ENCODE measurements around the gene STON1. TPM values are rescaled to one million over a fixed set of nuclear protein-coding genes. Genes with fewer than 3 reads are reported as not detected.

STON1 gene
- total RNA-seq, 1 donor from 2014 or later: 15.7 TPM

DNA sequence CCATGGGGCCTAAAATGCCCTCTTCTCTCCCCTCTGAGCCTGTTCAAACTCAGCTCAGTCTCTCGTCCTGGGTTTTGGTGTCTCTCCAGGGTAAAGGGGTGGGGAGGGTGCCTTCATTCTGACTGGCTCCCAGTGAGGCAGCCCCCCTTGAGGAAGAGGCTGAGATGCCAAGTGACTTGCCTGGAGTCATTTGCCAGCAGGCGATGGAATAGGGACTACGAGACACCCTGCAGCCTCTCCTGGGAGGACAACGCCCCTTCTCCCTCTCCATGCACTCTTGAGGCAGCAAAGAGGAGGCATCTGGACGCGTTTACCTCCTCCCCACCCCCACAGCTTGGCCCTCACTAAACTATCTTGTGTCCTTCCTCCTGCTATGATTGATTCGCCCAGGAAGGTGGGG lies 760 bp upstream of the STON1 start:
- no peak for DNase-seq (ENCODE audit: extremely low spot score, unreplicated experiment)
- Mint-ChIP-seq H3K36me3 (no peaks in the 10 kb centered on the region), H3K4me3 (peak overlapping the region; percentile 88), H3K27me3 (no peaks in the 10 kb centered on the region), H3K9me3 (no peaks in the 10 kb centered on the region), H3K4me1 (ENCODE audit: unreplicated experiment) (peaks cover 30% of the 10 kb centered on the region), H3K27ac (peak overlapping the region; percentile 15)
- TF ChIP-seq, protein P1, sequence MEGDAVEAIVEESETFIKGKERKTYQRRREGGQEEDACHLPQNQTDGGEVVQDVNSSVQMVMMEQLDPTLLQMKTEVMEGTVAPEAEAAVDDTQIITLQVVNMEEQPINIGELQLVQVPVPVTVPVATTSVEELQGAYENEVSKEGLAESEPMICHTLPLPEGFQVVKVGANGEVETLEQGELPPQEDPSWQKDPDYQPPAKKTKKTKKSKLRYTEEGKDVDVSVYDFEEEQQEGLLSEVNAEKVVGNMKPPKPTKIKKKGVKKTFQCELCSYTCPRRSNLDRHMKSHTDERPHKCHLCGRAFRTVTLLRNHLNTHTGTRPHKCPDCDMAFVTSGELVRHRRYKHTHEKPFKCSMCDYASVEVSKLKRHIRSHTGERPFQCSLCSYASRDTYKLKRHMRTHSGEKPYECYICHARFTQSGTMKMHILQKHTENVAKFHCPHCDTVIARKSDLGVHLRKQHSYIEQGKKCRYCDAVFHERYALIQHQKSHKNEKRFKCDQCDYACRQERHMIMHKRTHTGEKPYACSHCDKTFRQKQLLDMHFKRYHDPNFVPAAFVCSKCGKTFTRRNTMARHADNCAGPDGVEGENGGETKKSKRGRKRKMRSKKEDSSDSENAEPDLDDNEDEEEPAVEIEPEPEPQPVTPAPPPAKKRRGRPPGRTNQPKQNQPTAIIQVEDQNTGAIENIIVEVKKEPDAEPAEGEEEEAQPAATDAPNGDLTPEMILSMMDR (conservative IDR thresholded peaks at IDR 0.05): no peak

- Mint-ChIP-seq H3K36me3 (no peaks in the 10 kb centered on the region), H3K27ac (no peak overlapping the region), H3K4me3 (peak overlapping the region; percentile 88), H3K9me3 (no peaks in the 10 kb centered on the region), H3K4me1 (ENCODE audit: unreplicated experiment) (peaks cover 30% of the 10 kb centered on the region), H3K27me3 (no peaks in the 10 kb centered on the region)
- TF ChIP-seq, protein P1 (conservative IDR thresholded peaks at IDR 0.05): no peak
- no peak for DNase-seq (ENCODE audit: extremely low spot score, unreplicated experiment)
Measured at GRCh38 chr2:48529676-48530032, 300 bp upstream of the STON1 start.

DNA sequence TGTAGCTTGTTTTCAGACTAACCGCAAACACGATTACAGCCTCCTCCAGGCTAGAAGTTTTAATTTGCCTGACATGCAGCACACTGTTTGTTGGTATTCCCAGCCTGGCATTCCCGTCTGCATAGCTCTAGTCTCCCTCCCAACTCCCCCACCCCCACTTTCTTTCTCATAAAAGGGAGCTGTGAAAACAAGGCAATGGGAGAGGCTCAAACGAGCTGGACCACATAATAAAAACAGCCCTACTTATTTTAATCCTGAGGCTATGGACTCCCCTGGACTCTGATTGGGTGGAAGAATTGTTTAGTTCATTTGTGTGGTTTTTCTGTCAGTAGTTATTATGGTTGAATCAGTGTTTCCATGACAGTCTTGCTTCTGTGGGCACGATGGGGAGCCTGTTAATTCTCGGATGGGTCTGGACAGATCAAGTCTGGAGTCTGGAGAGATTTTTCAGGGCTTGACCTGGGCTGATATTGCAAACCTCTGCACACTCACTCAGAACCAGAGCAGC lies 1.2 kb downstream of the STON1 start:
- H3K36me3 Mint-ChIP-seq: no peaks in the 10 kb centered on the region
- peaks cover 30% of the 10 kb centered on the region for H3K4me1 Mint-ChIP-seq (ENCODE audit: unreplicated experiment)
- H3K9me3 Mint-ChIP-seq: no peaks in the 10 kb centered on the region
- TF ChIP-seq, protein P1 (conservative IDR thresholded peaks at IDR 0.05): no peak
- no peak for DNase-seq (ENCODE audit: extremely low spot score, unreplicated experiment)
- H3K4me3 Mint-ChIP-seq: peak overlapping the region; percentile 90
- H3K27ac Mint-ChIP-seq: peak overlapping the region; percentile 31
- H3K27me3 Mint-ChIP-seq: no peaks in the 10 kb centered on the region

DNA sequence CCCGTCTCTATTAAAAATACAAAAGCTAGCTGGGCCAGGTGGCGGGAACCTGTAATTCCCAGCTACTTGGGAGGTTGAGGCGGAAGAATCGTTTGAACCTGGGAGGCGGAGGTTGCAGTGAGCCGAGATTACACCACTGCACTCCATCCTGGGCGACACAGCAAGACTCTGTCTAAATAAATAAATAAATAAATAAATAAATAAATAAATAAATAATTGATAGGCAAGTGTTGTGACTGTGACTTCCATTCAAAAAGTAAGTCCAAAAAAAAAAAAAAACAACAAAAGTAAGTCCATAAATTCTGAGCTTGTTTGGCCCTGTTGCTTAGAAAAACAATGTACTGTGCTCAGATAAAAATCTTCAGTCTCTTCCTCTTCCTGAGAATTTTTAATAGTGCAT lies 2.2 kb downstream of the STON1 start:
- H3K36me3 Mint-ChIP-seq: peaks cover 3% of the 10 kb centered on the region
- H3K27ac Mint-ChIP-seq: no peak overlapping the region
- H3K4me1 Mint-ChIP-seq (ENCODE audit: unreplicated experiment): peaks cover 28% of the 10 kb centered on the region
- H3K4me3 Mint-ChIP-seq: peak overlapping the region; percentile 73
- no peaks in the 10 kb centered on the region for H3K9me3 Mint-ChIP-seq
- H3K27me3 Mint-ChIP-seq: no peaks in the 10 kb centered on the region
- TF ChIP-seq, protein P1 (conservative IDR thresholded peaks at IDR 0.05): no peak
- no peak for DNase-seq (ENCODE audit: extremely low spot score, unreplicated experiment)

DNA sequence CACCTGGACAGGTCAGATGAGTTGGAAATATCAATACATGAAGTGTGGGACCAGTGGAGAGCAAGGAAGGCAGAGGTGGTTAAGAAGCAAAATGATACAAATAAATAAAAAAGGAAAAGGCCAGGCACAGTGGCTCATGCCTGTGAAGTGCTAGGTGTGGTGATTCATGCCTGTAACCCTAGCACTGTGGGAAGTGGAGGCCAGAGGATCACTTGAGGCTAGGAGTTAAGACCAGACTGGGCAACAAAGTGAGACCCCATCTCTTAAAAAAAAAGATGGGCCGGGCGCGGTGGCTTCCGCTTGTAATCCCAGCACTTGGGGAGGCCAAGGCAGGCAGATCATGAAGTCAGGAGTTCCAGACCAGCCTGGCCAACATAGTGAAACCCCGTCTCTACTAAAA lies 2.9 kb downstream of the STON1 start:
- H3K4me1 Mint-ChIP-seq (ENCODE audit: unreplicated experiment): peaks cover 24% of the 10 kb centered on the region
- peaks cover 3% of the 10 kb centered on the region for H3K36me3 Mint-ChIP-seq
- no peak overlapping the region for H3K27ac Mint-ChIP-seq
- H3K27me3 Mint-ChIP-seq: no peaks in the 10 kb centered on the region
- TF ChIP-seq, protein P1 (conservative IDR thresholded peaks at IDR 0.05): no peak
- H3K9me3 Mint-ChIP-seq: no peaks in the 10 kb centered on the region
- DNase-seq (ENCODE audit: extremely low spot score, unreplicated experiment): no peak
- no peak overlapping the region for H3K4me3 Mint-ChIP-seq

DNA sequence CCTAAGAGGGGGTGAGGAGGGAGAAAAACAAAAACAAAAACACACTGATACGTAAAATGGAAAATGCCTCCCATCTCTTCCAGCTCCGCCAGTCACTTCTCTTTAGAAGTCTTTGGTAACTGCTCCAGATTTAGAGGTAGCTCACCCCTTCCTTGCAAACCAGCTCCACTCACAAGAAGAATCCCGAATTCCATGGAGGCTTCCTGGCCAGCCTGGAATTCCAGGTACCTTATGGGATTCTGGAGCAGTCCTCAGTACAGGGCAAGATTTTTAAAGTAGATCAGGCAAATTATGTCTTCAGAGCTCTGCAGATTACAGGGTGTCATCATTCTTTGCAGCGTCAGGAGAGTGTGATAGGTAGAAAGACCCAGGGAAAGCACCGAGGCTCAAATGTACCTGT lies 4.8 kb downstream of the STON1 start:
- no peaks in the 10 kb centered on the region for H3K9me3 Mint-ChIP-seq
- DNase-seq (ENCODE audit: extremely low spot score, unreplicated experiment): no peak
- H3K4me3 Mint-ChIP-seq: no peak overlapping the region
- H3K27ac Mint-ChIP-seq: no peak overlapping the region
- H3K36me3 Mint-ChIP-seq: peaks cover 3% of the 10 kb centered on the region
- no peaks in the 10 kb centered on the region for H3K27me3 Mint-ChIP-seq
- peaks cover 15% of the 10 kb centered on the region for H3K4me1 Mint-ChIP-seq (ENCODE audit: unreplicated experiment)
- TF ChIP-seq, protein P1 (conservative IDR thresholded peaks at IDR 0.05): no peak

All from type B pancreatic cell (in vitro differentiated cells).